ENCODE data around the gene TMCO4.
A peak's percentile ranks its signal among the peaks of the same experiment; 100 is the strongest.

Gene TMCO4

GRCh38 chr1:19712928-19713327 is 86.8 kb downstream of the TMCO4 start:
- Histone ChIP-seq H3K4me3 (ENCODE audit: low read depth, low read length) (no peak overlapping the region), H3K4me1 (ENCODE audit: control insufficient read depth, insufficient read depth, low read length) (peaks cover 8% of the 10 kb centered on the region)

GRCh38 chr1:19710825-19711611 is 88.7 kb downstream of the TMCO4 start:
- H3K4me1 ChIP-seq (ENCODE audit: control insufficient read depth, insufficient read depth, low read length), result peaks cover 8% of the 10 kb centered on the region
- H3K4me3 ChIP-seq (ENCODE audit: low read depth, low read length), result no peak overlapping the region
- no peaks in the 10 kb centered on the region for H3K9me3 ChIP-seq (ENCODE audit: control insufficient read depth, insufficient read depth, low read length)
- no peak overlapping the region for H3K9ac ChIP-seq (ENCODE audit: low read depth, low read length)
- no peak overlapping the region for H3K27ac ChIP-seq (ENCODE audit: low read depth, low read length)
- H3K27me3 ChIP-seq (ENCODE audit: control insufficient read depth, insufficient read depth, low read length), result no peaks in the 10 kb centered on the region
- no peaks in the 10 kb centered on the region for H3K36me3 ChIP-seq (ENCODE audit: control insufficient read depth, insufficient read depth, low read length)

More at GRCh38 chr1:19712928-19713327, 86.8 kb downstream of the TMCO4 start:
- H3K27ac ChIP-seq (ENCODE audit: low read depth, low read length), result no peak overlapping the region
- no peaks in the 10 kb centered on the region for H3K9me3 ChIP-seq (ENCODE audit: control insufficient read depth, insufficient read depth, low read length)
- H3K27me3 ChIP-seq (ENCODE audit: control insufficient read depth, insufficient read depth, low read length), result no peaks in the 10 kb centered on the region
- H3K9ac ChIP-seq (ENCODE audit: low read depth, low read length), result no peak overlapping the region
- no peaks in the 10 kb centered on the region for H3K36me3 ChIP-seq (ENCODE audit: control insufficient read depth, insufficient read depth, low read length)

DNA sequence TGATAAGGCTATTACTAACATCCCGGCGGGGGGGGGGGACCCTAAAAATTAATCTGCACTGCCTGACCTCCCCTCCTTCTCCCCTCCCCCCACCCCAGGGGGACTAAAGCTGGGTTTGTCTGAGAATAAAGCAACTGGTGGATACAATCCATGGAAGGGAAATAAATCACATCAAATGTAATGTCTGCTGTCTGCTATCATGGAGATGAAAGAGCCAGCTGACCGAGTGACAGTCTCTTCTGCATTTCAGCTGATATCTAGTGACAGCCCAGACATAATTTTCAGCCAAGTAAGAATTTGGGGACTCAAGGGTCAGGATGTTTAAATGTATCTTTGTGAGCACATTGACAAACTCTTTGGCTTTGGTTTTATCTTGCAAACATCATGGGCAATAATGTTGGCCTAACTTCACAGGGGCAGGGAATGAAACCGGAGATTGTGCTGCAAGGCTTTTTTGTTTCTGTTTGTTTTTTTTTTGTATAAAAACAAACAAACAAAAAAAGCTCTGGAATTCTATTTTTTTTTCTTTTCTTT is 90.4 kb downstream of the TMCO4 start:
- no peaks in the 10 kb centered on the region for H3K36me3 ChIP-seq (ENCODE audit: control insufficient read depth, insufficient read depth, low read length)
- no peaks in the 10 kb centered on the region for H3K9me3 ChIP-seq (ENCODE audit: control insufficient read depth, insufficient read depth, low read length)
- H3K4me1 ChIP-seq (ENCODE audit: control insufficient read depth, insufficient read depth, low read length), result peaks cover 10% of the 10 kb centered on the region
- no peak overlapping the region for H3K4me3 ChIP-seq (ENCODE audit: low read depth, low read length)
- H3K27ac ChIP-seq (ENCODE audit: low read depth, low read length), result no peak overlapping the region
- no peaks in the 10 kb centered on the region for H3K27me3 ChIP-seq (ENCODE audit: control insufficient read depth, insufficient read depth, low read length)
- H3K9ac ChIP-seq (ENCODE audit: low read depth, low read length), result no peak overlapping the region

- H3K9me3 ChIP-seq (ENCODE audit: control insufficient read depth, insufficient read depth, low read length), result no peaks in the 10 kb centered on the region
- no peaks in the 10 kb centered on the region for H3K36me3 ChIP-seq (ENCODE audit: control insufficient read depth, insufficient read depth, low read length)
- no peaks in the 10 kb centered on the region for H3K27me3 ChIP-seq (ENCODE audit: control insufficient read depth, insufficient read depth, low read length)
- no peak overlapping the region for H3K4me3 ChIP-seq (ENCODE audit: low read depth, low read length)
- no peak overlapping the region for H3K9ac ChIP-seq (ENCODE audit: low read depth, low read length)
- H3K27ac ChIP-seq (ENCODE audit: low read depth, low read length), result no peak overlapping the region
- H3K4me1 ChIP-seq (ENCODE audit: control insufficient read depth, insufficient read depth, low read length), result peaks cover 16% of the 10 kb centered on the region
Measured at GRCh38 chr1:19708567-19709110, 91.1 kb downstream of the TMCO4 start.

GRCh38 chr1:19706136-19706535 is 93.6 kb downstream of the TMCO4 start:
- no peak overlapping the region for H3K9ac ChIP-seq (ENCODE audit: low read depth, low read length)
- no peaks in the 10 kb centered on the region for H3K9me3 ChIP-seq (ENCODE audit: control insufficient read depth, insufficient read depth, low read length)
- no peak overlapping the region for H3K4me3 ChIP-seq (ENCODE audit: low read depth, low read length)
- H3K27me3 ChIP-seq (ENCODE audit: control insufficient read depth, insufficient read depth, low read length), result no peaks in the 10 kb centered on the region
- no peaks in the 10 kb centered on the region for H3K36me3 ChIP-seq (ENCODE audit: control insufficient read depth, insufficient read depth, low read length)
- H3K27ac ChIP-seq (ENCODE audit: low read depth, low read length), result no peak overlapping the region
- peaks cover 10% of the 10 kb centered on the region for H3K4me1 ChIP-seq (ENCODE audit: control insufficient read depth, insufficient read depth, low read length)

DNA sequence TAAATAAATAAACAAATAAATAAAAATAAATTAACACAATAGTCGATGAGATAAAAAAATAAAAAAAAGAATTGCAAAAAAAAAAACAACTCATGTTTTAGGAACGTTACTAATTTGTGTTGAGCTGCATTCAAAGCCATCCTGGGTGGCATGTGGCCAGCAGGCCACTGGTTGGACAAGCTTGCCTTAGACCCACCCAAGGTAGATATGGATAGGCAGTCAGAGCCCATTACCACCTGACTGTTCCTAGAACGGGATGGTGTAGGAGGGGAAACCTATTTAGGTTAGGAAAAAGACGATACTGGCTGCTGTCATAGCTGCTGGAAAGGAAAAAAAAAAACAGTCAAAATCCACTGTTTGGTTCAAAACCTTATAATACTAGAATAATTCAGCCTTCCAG is 94.3 kb downstream of the TMCO4 start:
- Histone ChIP-seq H3K4me3 (ENCODE audit: low read depth, low read length) (no peak overlapping the region), H3K27me3 (ENCODE audit: control insufficient read depth, insufficient read depth, low read length) (no peaks in the 10 kb centered on the region), H3K9me3 (ENCODE audit: control insufficient read depth, insufficient read depth, low read length) (no peaks in the 10 kb centered on the region), H3K4me1 (ENCODE audit: control insufficient read depth, insufficient read depth, low read length) (peaks cover 10% of the 10 kb centered on the region), H3K27ac (ENCODE audit: low read depth, low read length) (no peak overlapping the region), H3K9ac (ENCODE audit: low read depth, low read length) (no peak overlapping the region), H3K36me3 (ENCODE audit: control insufficient read depth, insufficient read depth, low read length) (no peaks in the 10 kb centered on the region)

GRCh38 chr1:19704247-19705113 is 95.2 kb downstream of the TMCO4 start:
- Histone ChIP-seq H3K9me3 (ENCODE audit: control insufficient read depth, insufficient read depth, low read length) (no peaks in the 10 kb centered on the region), H3K4me1 (ENCODE audit: control insufficient read depth, insufficient read depth, low read length) (peaks cover 10% of the 10 kb centered on the region), H3K4me3 (ENCODE audit: low read depth, low read length) (peak overlapping the region; percentile 38), H3K36me3 (ENCODE audit: control insufficient read depth, insufficient read depth, low read length) (no peaks in the 10 kb centered on the region), H3K27me3 (ENCODE audit: control insufficient read depth, insufficient read depth, low read length) (no peaks in the 10 kb centered on the region), H3K9ac (ENCODE audit: low read depth, low read length) (no peak overlapping the region), H3K27ac (ENCODE audit: low read depth, low read length) (no peak overlapping the region)

- Histone ChIP-seq H3K36me3 (ENCODE audit: control insufficient read depth, insufficient read depth, low read length) (no peaks in the 10 kb centered on the region), H3K9ac (ENCODE audit: low read depth, low read length) (no peak overlapping the region), H3K9me3 (ENCODE audit: control insufficient read depth, insufficient read depth, low read length) (no peaks in the 10 kb centered on the region), H3K4me3 (ENCODE audit: low read depth, low read length) (no peak overlapping the region), H3K27ac (ENCODE audit: low read depth, low read length) (no peak overlapping the region), H3K4me1 (ENCODE audit: control insufficient read depth, insufficient read depth, low read length) (peaks cover 10% of the 10 kb centered on the region), H3K27me3 (ENCODE audit: control insufficient read depth, insufficient read depth, low read length) (no peaks in the 10 kb centered on the region)
Measured at GRCh38 chr1:19703280-19703679, 96.4 kb downstream of the TMCO4 start.

DNA sequence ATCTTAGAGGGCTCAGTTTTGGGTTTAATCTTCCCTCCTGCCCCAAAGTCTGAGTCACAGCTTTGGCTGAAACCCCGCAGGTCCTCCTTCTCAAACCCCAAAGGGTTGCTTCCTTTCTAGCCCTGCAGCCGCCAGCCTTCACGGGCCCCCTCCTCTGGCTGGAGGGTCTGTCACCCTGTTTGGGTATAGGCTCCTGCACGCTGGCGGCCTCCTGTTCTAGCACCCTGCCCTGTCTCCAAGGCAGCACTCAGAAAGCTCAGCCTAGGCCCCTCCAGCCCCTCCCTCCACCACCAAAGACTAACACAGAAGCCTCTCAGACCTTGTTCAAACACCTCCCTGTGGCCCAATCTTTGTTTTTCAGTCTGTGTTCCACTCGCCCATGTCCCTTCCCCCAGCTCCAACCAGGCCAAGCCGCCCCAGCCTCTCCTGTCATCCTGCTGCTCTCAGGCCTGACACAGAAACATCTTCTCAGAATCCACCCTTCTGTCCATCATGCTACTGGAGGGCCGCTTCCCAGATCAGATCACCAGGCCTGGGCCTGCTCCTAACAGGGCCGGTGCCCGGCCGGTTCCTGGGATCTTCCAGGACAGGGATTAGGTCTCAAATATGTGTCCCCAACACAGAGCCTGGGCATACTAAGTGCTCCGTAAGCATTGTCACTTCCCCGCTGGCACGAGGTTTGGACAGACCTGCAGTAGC is 99.5 kb downstream of the TMCO4 start:
- Histone ChIP-seq H3K27me3 (ENCODE audit: control insufficient read depth, insufficient read depth, low read length) (no peaks in the 10 kb centered on the region), H3K4me1 (ENCODE audit: control insufficient read depth, insufficient read depth, low read length) (peaks cover 10% of the 10 kb centered on the region), H3K4me3 (ENCODE audit: low read depth, low read length) (no peak overlapping the region), H3K9ac (ENCODE audit: low read depth, low read length) (no peak overlapping the region), H3K36me3 (ENCODE audit: control insufficient read depth, insufficient read depth, low read length) (no peaks in the 10 kb centered on the region), H3K9me3 (ENCODE audit: control insufficient read depth, insufficient read depth, low read length) (no peaks in the 10 kb centered on the region), H3K27ac (ENCODE audit: low read depth, low read length) (no peak overlapping the region)

DNA sequence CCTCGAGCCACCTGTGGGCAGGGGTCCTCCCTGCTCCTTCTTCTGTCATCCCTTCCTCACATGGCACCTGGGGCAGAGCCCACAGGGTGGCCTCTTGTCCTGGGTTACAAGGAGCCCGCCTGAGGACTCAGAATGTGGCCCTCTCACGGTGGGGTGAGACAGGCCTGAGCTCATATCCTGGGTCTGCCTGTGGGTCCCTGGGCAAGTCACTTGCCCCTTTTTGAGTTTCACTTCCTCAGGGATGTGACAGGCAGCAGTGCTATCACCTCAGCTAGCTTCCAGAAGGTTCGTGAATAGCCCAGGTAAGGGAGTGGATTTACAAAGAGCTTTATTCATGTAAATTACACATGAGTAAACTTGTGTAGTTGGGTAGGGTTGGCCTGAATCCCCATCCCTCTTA is 101.5 kb downstream of the TMCO4 start:
- Histone ChIP-seq H3K27ac (ENCODE audit: low read depth, low read length) (no peak overlapping the region), H3K9ac (ENCODE audit: low read depth, low read length) (no peak overlapping the region), H3K27me3 (ENCODE audit: control insufficient read depth, insufficient read depth, low read length) (no peaks in the 10 kb centered on the region), H3K36me3 (ENCODE audit: control insufficient read depth, insufficient read depth, low read length) (no peaks in the 10 kb centered on the region), H3K4me1 (ENCODE audit: control insufficient read depth, insufficient read depth, low read length) (no peaks in the 10 kb centered on the region), H3K9me3 (ENCODE audit: control insufficient read depth, insufficient read depth, low read length) (no peaks in the 10 kb centered on the region), H3K4me3 (ENCODE audit: low read depth, low read length) (no peak overlapping the region)
